GM20431 (cell line): Measurements from ENCODE around the gene USP10.

Source experiments
- in situ Hi-C: fragments of 300-500 bp; cut with MseI, MboI; formaldehyde crosslinking; loops from one replicate; pipeline ENCODE4 v1.15.0; 2020; ENCODE audit warnings: low sequenced_read_pairs; ENCODE audit not compliant: unreplicated experiment

Gene USP10

GRCh38 chr16:84786605-84787262, 86.9 kb downstream of the USP10 start:
- in situ Hi-C loops = no loop called here

GRCh38 chr16:84787263-84787622, 87.4 kb downstream of the USP10 start:
- in situ Hi-C loops = no loop called here

- in situ Hi-C loops = no loop called here
Measured at GRCh38 chr16:84788920-84789391, 89.2 kb downstream of the USP10 start.

GRCh38 chr16:84789431-84789830, 89.6 kb downstream of the USP10 start:
- in situ Hi-C loops = no loop called here

- in situ Hi-C loops = no loop called here
Measured at GRCh38 chr16:84790301-84790700, 90.5 kb downstream of the USP10 start.

- in situ Hi-C loops = no loop called here
Measured at GRCh38 chr16:84791088-84791487, 91.3 kb downstream of the USP10 start.

GRCh38 chr16:84791501-84791900, 91.7 kb downstream of the USP10 start:
- in situ Hi-C loops = no loop called here

- in situ Hi-C loops = no loop called here
Measured at GRCh38 chr16:84794186-84794585, 94.4 kb downstream of the USP10 start.

GRCh38 chr16:84794626-84795025, 94.8 kb downstream of the USP10 start:
- in situ Hi-C loops = no loop called here

- in situ Hi-C loops = no loop called here
Measured at GRCh38 chr16:84795329-84796053, 95.7 kb downstream of the USP10 start.

GRCh38 chr16:84800158-84800978, 100.6 kb downstream of the USP10 start:
- in situ Hi-C loops = no loop called here

GRCh38 chr16:84803146-84803545, 103.3 kb downstream of the USP10 start:
- in situ Hi-C loops = no loop called here

- in situ Hi-C loops = no loop called here
Measured at GRCh38 chr16:84804326-84804725, 104.5 kb downstream of the USP10 start.

- in situ Hi-C loops = no loop called here
Measured at GRCh38 chr16:84806256-84806889, 106.6 kb downstream of the USP10 start.

GRCh38 chr16:84806890-84807258, 107.1 kb downstream of the USP10 start:
- in situ Hi-C loops = no loop called here

- in situ Hi-C loops = no loop called here
Measured at GRCh38 chr16:84807776-84808175, 108.0 kb downstream of the USP10 start.

GRCh38 chr16:84808826-84809225, 109.0 kb downstream of the USP10 start:
- in situ Hi-C loops = no loop called here

GRCh38 chr16:84810518-84811273, 110.9 kb downstream of the USP10 start:
- in situ Hi-C loops = no loop called here

- in situ Hi-C loops = no loop called here
Measured at GRCh38 chr16:84811529-84811928, 111.7 kb downstream of the USP10 start.
